Left forelimb (tissue), 1 donor: Measurements from ENCODE around the gene ABRAXAS1.
"Not testable (repeated sequence)": the region's sequence is repeated elsewhere in the genome, so short reads cannot be mapped to it uniquely, and the experiment has no call there.

Source experiments
- DNase-seq: peaks from one replicate; pipeline ENCODE4 v3.0.0-alpha.2; 2018; ENCODE audit warnings: low spot score

Gene ABRAXAS1

GRCh38 chr4:83484500-83485461 lies at the start of gene ABRAXAS1:
ABRAXAS1 (minus strand) TSS chr4:83485100; CDS start chr4:83485072, 28 bp downstream.
- peak; percentile 96 for DNase-seq

DNA sequence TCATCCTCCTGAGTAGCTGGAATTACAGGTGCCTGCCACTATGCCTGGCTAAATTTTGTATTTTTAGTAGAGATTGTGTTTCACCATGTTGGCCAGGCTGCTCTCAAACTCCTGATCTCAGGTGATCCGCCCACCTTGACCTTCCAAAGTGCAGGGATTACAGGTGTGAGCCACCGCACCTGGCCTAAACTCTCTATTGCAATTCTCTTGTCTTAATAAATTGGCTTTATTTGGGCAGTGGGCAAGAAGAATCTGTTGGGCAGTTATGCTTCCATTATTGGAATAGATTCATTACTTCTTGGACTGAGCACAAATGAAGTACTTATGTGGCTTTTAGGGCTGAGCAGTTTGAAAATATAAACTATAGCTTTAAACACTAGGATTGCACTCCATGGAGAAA lies 42.8 kb upstream of the ABRAXAS1 start:
- DNase-seq = no peak

DNA sequence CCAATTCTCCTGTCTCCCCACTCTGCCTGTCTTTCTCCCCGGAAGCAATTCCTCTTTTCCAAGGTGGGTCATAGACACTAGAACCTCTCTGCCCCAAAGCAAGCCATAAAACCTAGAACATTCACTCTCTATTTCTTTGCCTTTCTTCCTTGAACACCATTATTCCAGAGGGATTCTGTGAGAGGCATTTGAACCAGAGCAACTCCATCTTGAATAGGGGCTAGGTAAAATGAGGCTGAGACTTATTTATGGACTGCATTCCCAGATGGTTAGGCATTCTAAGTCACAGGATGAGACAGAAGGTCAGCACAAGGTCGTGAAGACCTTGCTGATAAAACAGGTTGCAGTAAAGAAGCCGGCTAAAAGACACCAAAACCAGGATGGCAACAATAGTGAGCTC lies 37.3 kb upstream of the ABRAXAS1 start:
- no peak for DNase-seq

DNA sequence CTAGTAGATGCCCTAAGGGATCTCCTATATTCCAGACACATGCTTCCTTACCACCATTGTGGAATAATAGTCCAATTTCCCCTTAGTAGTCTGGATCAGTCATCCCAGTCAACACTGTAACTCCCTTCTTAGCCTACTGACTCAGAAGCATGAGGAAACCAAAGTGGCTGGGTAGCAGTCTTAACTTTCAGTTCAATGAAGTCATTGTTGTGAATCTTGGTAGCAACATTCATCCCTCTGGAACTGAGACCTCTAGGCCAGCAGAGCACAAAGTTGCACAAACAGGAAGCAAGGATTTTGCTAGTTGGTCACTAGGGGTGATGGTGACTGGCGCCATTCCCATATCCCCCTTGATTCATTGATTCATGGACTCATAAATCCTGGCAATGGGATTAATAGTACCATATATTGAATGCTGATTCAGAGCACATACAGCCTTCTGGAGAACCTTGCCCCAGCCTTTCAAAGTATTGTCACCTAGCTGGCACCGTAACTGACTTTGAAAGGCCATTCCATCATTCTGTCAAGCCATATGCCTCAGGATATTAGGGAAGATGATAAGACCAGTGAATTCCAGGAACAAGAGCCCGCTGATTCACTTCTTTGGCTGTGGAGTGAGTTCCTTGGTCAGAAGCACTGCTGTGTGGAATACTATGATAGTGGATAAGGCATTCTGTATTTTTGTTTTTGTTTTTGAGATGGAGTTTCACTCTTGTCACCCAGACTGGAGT lies 31.3 kb upstream of the ABRAXAS1 start:
- no peak for DNase-seq

- no peak for DNase-seq
Measured at GRCh38 chr4:83510442-83510841, 25.5 kb upstream of the ABRAXAS1 start.

- DNase-seq = not testable (repeated sequence)
Measured at GRCh38 chr4:83509156-83509585, 24.3 kb upstream of the ABRAXAS1 start.

- DNase-seq = no peak
Measured at GRCh38 chr4:83504996-83505395, 20.1 kb upstream of the ABRAXAS1 start.

GRCh38 chr4:83504503-83504902 lies 19.6 kb upstream of the ABRAXAS1 start:
- no peak for DNase-seq

DNA sequence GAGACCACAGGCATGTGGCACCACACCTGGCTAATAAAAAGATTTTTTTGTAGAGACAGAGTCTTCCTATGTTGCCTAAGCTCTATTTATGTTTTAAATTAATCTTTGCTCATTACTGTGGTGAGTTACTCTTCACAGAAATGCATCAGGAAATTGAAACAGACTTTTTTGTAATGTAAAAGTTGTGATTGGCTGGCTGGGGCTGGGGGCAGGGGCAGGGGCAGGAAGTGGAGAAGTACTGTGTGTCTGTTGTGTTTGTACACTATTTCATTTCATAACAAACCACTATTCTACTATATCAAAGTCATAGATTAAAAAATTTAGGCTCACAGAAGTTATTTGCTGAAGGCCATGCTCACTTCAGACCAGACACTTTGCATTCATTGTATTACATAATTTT lies 19.1 kb upstream of the ABRAXAS1 start:
- DNase-seq = no peak

DNA sequence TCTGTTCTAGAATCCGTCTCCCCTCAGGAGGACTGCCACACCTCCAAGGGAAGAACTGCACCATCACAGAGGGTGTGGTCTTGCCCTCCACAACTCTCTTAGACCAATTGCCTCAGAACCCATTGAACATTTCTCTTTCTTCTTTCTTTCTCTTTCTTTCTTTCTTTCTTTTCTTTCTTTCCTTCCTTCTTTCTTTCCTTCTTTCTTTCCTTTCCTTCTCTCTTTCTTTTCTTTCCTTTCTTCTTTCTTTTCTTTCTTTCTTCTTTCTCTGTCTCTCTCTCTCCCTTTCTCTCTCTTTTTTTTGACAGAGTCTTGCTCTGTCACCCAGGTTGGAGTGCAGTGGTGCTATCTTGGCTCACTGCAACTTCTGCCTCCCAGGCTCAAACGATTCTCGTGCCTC lies 16.8 kb upstream of the ABRAXAS1 start:
- not testable (repeated sequence) for DNase-seq

DNA sequence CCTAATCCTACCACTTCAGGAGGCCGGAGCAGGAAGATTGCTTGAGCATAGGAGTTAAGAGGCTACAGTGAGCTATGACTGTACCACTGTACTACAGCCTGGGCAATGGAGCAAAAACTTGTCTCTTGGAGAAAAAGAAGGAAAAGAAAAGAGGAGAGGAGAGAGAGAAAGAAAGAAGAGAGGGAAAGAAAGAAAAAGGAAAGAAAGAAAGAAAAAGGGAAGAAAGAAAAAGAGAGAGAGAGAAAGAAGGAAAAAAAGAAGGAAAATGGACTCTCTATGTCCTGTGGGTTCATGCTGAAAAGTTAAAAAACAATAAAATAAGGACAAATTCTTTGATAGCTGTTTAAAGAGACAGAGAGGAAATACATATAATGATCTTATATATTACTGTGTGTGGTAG lies 13.3 kb upstream of the ABRAXAS1 start:
- no peak for DNase-seq

DNA sequence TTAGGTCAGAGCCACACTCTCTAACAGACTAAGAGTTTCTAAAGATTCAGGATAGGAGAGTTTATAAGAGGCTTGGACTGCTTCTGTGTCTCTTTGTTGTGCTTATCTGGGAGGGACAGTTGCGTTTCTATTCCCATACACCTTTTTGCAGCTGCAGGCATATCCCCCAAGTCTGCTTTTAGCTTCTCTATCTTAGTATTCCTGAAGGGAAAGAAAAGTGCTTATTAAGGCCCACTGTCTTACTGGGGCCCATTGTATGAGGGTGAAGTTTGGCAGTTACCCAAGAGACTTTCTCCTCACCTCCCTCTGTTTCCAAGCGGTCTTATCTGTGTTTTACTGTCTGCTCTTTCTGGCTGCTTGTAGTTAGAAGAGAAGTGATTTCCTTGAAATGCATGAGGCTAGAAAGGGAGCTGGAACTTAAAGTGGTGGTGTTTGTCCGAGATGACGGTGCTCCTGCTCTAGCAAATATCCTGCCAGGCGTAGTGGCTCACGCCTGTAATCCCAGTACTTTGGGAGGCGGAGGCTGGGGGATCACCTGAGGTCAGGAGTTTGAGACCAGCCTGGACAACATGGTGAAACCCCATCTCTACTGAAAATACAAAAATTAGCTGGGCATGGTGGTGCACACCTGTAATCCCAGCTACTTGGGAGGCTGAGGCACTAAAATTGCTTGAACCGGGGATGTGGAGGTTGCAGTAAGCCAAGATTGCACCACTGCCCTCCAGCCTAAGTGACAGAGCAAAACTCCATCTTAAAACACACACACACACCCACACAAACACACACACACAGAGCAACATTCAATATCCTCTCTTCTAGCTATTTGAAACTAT lies 11.4 kb upstream of the ABRAXAS1 start:
- DNase-seq = not testable (repeated sequence)

DNA sequence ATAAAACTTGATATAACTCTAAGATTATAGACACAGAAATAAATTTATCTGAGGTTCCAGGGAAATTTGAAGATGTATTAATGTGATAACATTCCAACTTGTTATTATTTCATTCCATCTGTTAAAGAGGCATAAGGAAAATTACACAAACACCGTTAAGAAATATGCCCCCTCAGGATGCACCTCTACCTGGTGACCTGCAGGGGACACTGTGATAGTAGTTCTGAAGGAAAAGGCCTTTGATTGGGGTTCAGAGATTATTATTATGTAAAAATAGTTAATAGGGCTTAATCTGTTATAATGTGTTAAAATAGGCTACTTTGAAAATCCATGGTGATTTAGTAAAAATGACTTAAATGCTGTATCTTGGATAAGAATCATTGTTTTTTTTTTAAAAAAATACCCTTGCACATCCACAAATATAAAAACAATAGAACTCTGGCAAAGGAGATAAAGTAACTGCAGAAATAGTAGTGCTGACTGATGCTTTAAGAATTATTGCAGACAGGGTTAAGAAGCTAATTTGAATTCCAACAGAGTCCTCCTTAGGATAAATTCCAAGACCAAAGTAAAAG lies 6.1 kb upstream of the ABRAXAS1 start:
- no peak for DNase-seq

- no peak for DNase-seq
Measured at GRCh38 chr4:83489711-83490326, 4.9 kb upstream of the ABRAXAS1 start.

- no peak for DNase-seq
Measured at GRCh38 chr4:83486457-83487129, 1.7 kb upstream of the ABRAXAS1 start.

GRCh38 chr4:83473966-83474365 lies 10.9 kb downstream of the ABRAXAS1 start:
- DNase-seq = no peak

DNA sequence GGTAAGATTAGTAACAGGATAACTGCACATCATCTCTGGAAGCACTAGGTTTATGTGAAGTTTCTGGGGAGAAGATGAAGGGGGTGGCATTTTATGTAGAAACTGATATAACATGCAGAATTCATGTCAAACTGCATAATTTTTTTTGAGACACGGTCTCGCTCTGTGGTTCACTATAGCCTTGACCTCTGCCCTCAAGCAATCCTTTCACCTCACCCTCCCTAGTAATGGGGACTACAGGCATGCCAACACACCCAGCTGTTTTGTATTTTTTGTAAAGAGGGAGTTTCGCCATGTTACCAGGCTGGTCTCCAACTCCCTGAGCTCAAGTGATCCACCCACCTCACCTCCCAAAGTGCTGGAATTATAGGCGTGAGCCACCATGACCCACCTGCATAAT lies 11.5 kb downstream of the ABRAXAS1 start:
- no peak for DNase-seq

DNA sequence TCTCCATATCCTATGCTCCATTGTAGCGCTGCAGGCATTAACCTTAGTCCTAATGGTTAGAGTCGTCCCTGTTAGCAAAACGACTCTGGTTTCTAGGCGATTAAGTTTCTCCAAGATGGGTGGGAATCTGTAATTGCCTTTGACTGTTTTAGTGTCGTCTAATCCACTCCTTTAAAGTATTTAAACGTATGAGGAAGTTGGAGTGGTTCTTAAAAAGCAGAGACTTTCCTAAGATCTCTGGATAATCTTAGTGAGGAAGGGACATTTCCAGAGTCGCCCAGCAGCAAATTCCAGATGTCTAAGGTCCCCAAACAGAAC lies 28.8 kb downstream of the ABRAXAS1 start:
- DNase-seq = no peak

DNA sequence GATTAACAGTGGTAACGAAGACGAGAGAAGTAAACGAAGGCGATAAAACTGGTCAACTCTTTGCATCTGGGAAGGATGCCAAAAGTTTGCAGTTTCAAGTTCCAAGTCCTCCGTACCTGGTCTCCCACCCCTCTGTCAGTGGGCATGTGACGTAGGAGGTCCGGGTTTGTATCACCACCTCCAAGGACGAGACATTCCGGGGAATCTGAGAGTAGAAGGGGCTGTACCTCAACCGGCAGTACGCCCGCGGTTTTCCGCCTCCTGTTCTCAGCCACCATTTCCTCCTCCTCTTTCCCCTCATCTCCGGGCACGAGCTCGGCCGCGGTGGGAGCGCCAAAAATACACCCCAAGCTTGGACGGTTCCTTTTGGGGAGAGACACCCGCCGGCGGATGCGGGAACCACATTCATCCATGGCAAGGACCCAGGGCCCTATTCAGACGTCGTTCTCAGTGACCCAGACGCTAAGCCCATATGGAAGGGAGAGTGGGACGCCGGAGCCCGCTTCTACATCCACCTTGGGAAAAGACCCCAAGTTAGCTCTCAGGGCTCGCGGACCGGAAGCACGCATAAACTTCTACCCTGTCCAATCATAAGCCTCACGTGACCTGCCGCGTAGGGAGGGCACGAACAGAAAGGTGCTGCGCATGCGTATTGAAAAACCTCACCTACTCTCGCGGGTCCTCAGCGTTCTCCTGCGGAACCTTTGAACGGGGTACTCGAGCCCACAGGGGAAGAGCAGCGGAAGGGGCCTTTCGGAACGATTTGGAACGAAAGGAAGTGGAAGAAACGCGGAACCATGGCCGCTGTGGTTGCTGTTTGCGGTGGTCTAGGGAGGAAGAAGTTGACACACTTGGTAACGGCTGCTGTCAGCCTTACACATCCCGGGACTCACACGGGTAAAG lies 29.4 kb downstream of the ABRAXAS1 start, which contains the start of the genes HELQ and MRPS18C:
TSS of gene HELQ (minus strand) at position 543 of the 903 bp plus-strand sequence. CDS start at position 413, 130 bp downstream.
TSS of gene MRPS18C (plus strand) at position 778 of the 903 bp plus-strand sequence. CDS start at position 798, 20 bp downstream.
- DNase-seq = peak; percentile 94
